PFSK-1 (cell line): ENCODE data around the gene CSTF2T.

Experiments
- POLR2AphosphoS5 ChIP-seq: IDR thresholded peaks from 2 replicates; pipeline ENCODE4 v1.6.1; 2012; ENCODE audit warnings: low read depth, mild to moderate bottlenecking, control low read depth, low read length, moderate library complexity
- REST ChIP-seq, 2 experiments: IDR thresholded peaks; 2 replicates each; pipeline versions ENCODE4 v1.6.1 to v1.8.0; 2011 to 2012; ENCODE audit warnings: low read depth in 2 of 2, low read length in 2 of 2, control low read depth in 1 of 2, inconsistent platforms in 1 of 2, mild to moderate bottlenecking in 1 of 2, moderate library complexity in 1 of 2; ENCODE audit not compliant: insufficient read depth in 1 of 2
- TAF1 ChIP-seq: IDR thresholded peaks from 2 replicates; pipeline ENCODE4 v1.6.1; 2012; ENCODE audit warnings: low read length, control low read depth, borderline replicate concordance; ENCODE audit not compliant: insufficient read depth

- no peak for TF ChIP-seq POLR2AphosphoS5
- no peak for TF ChIP-seq REST (IDR thresholded peaks at IDR 0.05; ENCODE audit: insufficient read depth in 1 of 2, low read depth in 2 of 2, low read length in 2 of 2)
- no peak for TF ChIP-seq TAF1
Measured at GRCh38 chr10:51696251-51696650, 3.1 kb downstream of the CSTF2T start.
